ENCODE results near the gene GRID1. TPM values are rescaled to one million over a fixed set of nuclear protein-coding genes. Genes with fewer than 3 reads are reported as not detected.

Gene GRID1
- total RNA-seq, 1 donor = not detected

DNA sequence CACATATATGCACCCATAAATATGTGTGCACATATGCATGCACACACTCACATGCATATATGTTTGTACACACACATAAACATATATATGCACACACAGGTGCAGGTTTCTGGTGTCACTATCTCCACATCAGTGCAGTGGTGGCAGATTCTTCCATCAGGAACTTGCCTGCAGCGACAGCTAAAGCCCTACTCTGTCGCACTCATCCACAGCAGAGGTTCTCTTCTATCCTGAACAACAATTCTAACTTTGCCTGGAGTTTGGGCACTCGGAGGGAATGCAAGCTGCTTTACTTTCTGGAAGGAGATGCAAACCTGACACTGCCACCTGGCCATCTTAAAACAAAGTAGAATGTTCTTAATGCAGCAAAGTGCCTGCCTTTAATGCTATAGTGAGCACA, 745.8 kb downstream of the GRID1 start:
- no peak for TF ChIP-seq CTCF (IDR thresholded peaks at IDR 0.05; ENCODE audit: insufficient read depth, low read depth, low read length)
- no peak overlapping the region for H3K4me3 ChIP-seq (ENCODE audit: low read depth, low read length)
- DNase-seq (ENCODE audit: low read depth) = no peak

- no peak for TF ChIP-seq CTCF (IDR thresholded peaks at IDR 0.05; ENCODE audit: insufficient read depth, low read depth, low read length)
- no peak for DNase-seq (ENCODE audit: low read depth)
- H3K4me3 ChIP-seq (ENCODE audit: low read depth, low read length) = no peak overlapping the region
Measured at GRCh38 chr10:85619832-85620231, 746.8 kb downstream of the GRID1 start.

GRCh38 chr10:85618841-85619240, 747.8 kb downstream of the GRID1 start:
- no peak overlapping the region for H3K4me3 ChIP-seq (ENCODE audit: low read depth, low read length)
- DNase-seq (ENCODE audit: low read depth) = no peak
- no peak for TF ChIP-seq CTCF (IDR thresholded peaks at IDR 0.05; ENCODE audit: insufficient read depth, low read depth, low read length)

DNA sequence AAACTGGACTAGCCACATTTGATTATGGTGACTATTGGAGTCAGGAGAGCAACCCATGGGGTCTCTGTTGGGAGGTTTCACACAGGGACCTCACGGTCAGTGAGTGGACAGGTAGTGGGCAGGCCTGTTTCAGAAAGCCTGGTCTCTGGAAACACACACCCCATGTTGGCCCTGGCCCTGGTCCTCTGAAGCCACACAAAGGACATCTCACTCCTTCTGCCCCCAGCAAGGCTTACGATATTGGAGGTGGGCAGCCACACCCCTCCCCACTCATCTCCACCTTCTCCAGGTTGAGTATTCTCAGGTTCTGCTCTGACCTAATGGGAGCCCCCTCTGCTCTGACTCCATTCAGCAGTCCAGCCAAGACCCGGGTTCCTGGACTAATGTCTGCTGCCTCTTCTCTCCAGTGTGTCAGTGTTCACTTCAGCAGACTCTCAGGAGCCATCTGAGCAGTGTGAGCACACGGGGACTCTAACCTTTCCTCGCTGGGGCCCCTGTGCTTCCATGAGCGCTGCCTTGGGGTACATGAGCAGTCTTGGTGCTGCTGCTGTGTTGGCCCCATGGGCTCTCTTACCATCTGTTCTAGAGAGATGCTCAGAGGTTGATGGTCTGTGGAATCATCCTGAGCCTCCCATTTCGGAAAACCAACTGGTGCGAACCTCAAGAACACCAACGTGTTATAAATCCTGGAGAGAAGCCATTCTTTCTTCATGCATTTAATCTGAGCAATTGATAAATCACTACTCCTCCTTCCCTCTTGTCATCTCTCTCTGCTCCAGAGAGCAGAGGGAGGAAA, 748.6 kb downstream of the GRID1 start:
- no peak for TF ChIP-seq CTCF (IDR thresholded peaks at IDR 0.05; ENCODE audit: insufficient read depth, low read depth, low read length)
- DNase-seq (ENCODE audit: low read depth) = no peak
- H3K4me3 ChIP-seq (ENCODE audit: low read depth, low read length) = no peak overlapping the region

GRCh38 chr10:85615556-85615955, 751.0 kb downstream of the GRID1 start:
- no peak overlapping the region for H3K4me3 ChIP-seq (ENCODE audit: low read depth, low read length)
- TF ChIP-seq CTCF (IDR thresholded peaks at IDR 0.05; ENCODE audit: insufficient read depth, low read depth, low read length) = no peak
- DNase-seq (ENCODE audit: low read depth) = no peak

DNA sequence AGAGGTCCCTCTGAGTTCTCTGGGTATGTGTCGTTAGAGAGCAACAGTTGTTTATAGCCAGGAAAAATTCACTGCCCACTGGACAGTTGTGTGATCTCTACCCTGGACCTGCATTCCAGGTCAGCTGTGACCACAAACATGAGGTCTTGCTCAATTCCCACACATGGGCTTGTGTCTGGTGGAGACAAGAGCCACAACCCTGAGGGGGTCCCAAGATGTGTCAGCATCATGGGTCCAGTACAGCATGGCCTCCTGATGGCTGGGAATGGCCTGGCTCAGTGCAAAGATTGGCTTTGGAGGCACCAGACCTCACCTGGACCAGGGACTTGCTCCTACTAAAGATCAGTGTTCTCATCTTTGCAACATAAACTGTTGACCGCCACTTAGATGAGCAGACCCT, 751.6 kb downstream of the GRID1 start:
- no peak for TF ChIP-seq CTCF (IDR thresholded peaks at IDR 0.05; ENCODE audit: insufficient read depth, low read depth, low read length)

DNA sequence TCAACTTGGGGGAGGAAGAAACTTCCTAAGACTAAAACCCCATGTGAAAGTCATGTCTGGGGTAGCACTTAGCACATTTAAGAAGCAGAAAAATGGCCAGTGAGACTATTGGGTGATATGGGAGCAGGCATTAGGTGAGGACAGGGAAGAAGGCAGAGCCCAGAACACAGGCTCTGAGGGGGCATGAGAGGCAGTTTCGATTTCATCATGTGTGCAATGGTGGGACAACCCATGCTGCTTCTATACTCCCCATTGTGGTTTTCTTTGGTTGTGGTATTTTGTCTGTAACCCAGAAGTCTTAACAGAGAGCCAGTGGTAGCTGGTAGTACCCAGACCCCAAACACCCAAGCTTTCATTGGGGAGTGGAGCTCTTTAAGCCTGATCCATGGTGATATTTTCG, 752.0 kb downstream of the GRID1 start:
- TF ChIP-seq CTCF (IDR thresholded peaks at IDR 0.05; ENCODE audit: insufficient read depth, low read depth, low read length) = no peak
- DNase-seq (ENCODE audit: low read depth) = no peak
- no peak overlapping the region for H3K4me3 ChIP-seq (ENCODE audit: low read depth, low read length)

More for the DNA sequence above, 751.6 kb downstream of the GRID1 start:
- H3K4me3 ChIP-seq (ENCODE audit: low read depth, low read length) = no peak overlapping the region
- no peak for DNase-seq (ENCODE audit: low read depth)

Data from fibroblast of villous mesenchyme (primary cell).